ENCODE measurements around the gene RHBDF2.

DNA sequence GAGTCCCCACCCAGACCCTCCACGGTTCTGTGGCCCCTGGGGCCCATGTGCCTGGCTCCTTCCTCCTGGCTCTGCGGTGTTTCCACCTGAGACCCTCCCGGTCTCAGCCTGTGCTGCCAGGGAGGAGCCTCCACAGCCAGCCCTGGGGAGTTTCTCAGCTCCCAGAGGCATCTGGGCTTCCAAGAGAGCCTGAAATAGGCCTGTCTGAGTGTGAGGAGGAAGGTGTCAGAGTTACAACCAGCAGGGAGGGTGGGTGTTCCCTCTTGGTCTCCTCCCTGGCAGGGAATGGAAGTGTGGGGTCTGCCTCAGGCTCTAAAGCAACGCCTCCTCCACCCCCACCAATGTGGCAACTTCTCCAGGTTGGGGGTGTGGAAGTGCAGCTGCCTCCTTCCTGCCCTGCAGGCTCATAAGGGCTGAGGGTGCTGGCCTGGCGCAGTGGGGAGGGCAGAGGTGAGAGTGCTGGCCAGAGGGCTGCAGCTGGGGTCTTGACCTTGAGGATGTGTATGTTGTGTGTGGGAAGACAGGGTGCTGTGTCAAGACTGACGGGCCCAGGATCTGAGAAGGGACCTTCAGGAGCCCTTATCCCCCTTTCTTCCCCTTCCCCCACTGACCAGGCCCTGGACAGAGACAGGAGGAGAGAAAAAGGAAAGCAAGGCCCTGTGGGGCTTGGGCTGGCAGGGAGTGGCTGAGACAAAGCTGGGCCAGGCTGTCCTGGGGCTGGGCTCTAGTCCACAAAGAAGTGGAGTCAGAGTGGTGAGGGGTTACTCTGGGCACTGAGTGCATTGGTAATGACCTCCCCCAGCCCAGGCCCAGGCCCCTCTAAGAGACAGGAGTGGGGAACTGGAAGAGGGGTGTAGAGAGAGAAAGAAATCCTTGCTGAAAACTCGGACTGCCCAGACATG lies 33.9 kb upstream of the RHBDF2 start:
- TF ChIP-seq, protein P1, sequence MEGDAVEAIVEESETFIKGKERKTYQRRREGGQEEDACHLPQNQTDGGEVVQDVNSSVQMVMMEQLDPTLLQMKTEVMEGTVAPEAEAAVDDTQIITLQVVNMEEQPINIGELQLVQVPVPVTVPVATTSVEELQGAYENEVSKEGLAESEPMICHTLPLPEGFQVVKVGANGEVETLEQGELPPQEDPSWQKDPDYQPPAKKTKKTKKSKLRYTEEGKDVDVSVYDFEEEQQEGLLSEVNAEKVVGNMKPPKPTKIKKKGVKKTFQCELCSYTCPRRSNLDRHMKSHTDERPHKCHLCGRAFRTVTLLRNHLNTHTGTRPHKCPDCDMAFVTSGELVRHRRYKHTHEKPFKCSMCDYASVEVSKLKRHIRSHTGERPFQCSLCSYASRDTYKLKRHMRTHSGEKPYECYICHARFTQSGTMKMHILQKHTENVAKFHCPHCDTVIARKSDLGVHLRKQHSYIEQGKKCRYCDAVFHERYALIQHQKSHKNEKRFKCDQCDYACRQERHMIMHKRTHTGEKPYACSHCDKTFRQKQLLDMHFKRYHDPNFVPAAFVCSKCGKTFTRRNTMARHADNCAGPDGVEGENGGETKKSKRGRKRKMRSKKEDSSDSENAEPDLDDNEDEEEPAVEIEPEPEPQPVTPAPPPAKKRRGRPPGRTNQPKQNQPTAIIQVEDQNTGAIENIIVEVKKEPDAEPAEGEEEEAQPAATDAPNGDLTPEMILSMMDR (IDR thresholded peaks at IDR 0.05), result no peak
- TF ChIP-seq POLR2A (IDR thresholded peaks at IDR 0.05), result no peak
